GM12875 (cell line): Measurements from ENCODE around the gene FREM1.
"Not testable (repeated sequence)": the region's sequence is repeated elsewhere in the genome, so short reads cannot be mapped to it uniquely, and the experiment has no call there.

ENCODE experiments used
- H3K4me3 ChIP-seq: one replicate; pipeline ENCODE4 v1.5.1; 2011; ENCODE audit warnings: low read depth, low read length, control low read depth
- TF ChIP-seq, protein P1 (sequence below): IDR thresholded peaks from 2 replicates; pipeline ENCODE4 v1.5.1; 2011; ENCODE audit warnings: low read depth, mild to moderate bottlenecking, control low read depth, inconsistent platforms, low read length, moderate library complexity, borderline replicate concordance; ENCODE audit not compliant: insufficient read depth

Gene FREM1

DNA sequence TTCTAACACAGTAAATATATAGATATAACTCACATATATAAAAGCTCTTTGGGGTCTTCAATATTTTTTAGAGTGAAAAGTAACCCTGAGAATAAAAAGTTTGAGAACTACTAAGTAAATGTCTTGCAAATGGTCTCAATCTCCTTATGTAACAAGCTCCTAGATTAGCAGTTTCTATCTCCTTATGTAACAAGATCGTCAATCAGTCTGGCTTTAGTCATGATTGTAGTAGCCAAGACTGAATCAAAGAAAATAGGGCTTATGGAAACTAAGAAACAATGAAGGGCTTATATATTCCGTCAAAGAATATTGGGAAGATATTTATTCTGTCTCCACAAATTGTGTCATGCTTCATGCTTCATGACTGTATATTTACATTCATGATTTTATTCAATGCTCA is 22.4 kb upstream of the FREM1 start:
- no peak overlapping the region for H3K4me3 ChIP-seq

DNA sequence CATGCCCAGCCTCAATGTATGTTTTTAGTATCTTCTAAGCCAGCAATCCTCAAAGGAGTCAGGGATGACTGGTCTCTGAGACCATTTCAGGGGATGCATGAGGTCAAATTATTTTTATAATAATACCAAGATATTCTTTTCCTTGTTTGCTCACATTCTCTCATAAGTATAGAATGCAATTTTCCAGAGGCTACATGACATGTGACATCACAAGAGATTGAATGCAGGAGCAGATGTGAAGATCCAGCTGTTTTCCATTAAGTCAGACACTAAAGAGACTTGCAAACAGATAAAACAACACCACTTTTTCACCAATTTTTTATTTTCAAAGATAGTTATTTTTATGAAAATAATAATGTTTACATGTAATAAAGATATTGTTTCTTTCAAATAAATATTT is 22.0 kb upstream of the FREM1 start:
- H3K4me3 ChIP-seq = no peak overlapping the region
- TF ChIP-seq, protein P1, sequence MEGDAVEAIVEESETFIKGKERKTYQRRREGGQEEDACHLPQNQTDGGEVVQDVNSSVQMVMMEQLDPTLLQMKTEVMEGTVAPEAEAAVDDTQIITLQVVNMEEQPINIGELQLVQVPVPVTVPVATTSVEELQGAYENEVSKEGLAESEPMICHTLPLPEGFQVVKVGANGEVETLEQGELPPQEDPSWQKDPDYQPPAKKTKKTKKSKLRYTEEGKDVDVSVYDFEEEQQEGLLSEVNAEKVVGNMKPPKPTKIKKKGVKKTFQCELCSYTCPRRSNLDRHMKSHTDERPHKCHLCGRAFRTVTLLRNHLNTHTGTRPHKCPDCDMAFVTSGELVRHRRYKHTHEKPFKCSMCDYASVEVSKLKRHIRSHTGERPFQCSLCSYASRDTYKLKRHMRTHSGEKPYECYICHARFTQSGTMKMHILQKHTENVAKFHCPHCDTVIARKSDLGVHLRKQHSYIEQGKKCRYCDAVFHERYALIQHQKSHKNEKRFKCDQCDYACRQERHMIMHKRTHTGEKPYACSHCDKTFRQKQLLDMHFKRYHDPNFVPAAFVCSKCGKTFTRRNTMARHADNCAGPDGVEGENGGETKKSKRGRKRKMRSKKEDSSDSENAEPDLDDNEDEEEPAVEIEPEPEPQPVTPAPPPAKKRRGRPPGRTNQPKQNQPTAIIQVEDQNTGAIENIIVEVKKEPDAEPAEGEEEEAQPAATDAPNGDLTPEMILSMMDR = no peak

More for the DNA sequence above, 22.4 kb upstream of the FREM1 start:
- TF ChIP-seq, protein P1 = no peak

DNA sequence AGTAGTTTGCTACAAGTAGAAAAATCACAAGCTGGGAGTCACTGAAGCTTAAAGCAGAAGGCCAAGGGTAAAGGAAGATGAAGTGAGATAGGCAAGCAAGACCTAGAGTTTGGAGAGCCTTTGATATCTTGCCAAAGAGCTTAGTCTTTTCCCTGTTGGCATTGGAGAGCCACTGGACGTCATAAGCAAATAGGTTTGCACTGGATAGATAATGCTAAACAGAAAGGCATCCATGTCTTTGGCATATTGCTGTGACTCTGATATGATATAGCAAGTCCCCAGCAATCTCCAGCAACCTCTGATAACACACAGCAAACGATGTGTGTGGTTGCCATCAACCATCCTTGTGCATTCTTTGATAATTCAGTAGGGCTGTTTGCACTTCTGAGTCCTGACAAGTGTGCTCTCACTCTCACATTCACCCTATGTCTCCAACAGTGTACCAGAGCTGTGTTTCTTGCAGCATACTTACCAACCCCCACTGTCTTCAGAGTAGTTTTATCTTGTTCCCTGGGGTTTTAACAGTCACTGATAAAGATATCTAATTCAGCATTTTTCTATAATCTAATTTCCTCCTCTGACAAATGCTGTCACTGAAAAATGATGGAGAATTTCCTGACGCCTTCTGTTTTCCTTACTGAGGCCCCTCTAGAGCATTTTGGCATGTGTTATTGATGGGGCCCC is 16.9 kb upstream of the FREM1 start:
- TF ChIP-seq, protein P1 = no peak
- H3K4me3 ChIP-seq = no peak overlapping the region

DNA sequence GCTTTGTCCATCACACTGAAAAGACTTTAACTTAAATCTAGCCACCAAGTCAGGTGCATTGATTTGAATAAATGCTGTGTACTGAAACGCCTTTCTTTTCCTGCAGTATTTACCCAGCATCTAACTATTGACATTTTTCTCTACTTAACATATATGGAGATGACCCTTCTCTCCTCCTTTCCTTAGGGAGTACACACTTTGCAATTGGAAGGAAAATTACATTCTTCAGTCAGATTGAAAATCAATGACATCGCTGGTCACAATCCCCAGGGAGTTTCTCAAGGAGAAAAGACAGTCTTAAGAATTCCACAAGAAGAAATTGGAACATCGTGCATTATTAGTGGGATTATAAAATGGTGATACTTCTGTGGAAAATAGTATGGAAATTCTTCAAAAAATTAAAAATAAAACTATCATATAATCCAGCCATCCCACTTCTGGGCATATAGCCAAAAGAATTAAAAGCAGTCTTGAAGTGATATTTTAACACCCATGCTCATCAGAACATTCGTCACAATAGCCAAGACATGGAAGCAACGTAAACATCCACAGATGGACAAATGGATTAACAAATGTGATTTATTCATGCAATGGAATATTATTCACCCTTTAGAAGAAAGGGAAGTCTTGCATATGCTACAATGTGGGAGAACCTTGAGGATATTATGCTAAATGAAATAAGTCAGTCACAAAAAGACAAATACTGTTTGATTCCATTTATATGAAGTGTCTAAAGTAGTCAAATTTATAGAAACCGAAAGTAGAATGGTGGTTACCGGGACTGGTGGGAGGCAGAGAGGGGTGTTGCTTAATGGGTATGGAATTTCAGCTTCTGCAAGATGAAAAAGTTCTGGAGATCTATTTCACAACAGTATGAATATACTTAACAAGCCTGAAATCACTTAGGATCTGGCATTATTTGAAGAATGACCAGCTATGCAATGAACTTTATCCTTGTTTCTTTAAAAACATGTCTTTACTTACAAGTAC is 14.3 kb upstream of the FREM1 start:
- TF ChIP-seq, protein P1 = no peak
- H3K4me3 ChIP-seq = no peak overlapping the region

DNA sequence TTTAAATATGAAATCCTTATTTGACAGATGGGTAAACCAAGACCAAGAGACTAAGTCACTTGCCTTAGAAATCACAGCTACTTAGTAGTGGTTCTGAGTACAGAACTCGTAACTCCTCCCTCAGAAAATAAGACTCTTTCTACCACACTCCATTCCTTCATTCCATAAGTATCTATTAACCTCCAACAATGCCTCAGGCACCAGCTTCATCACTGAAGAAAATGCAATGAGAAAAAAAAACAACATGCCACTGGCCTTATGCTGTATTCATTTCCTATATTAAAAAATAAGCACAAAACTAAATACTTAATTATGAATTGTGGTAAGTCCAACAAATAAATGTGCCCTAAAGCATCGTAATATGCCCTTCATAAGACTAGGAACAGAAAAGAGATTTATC is 13.5 kb upstream of the FREM1 start:
- TF ChIP-seq, protein P1 = no peak

DNA sequence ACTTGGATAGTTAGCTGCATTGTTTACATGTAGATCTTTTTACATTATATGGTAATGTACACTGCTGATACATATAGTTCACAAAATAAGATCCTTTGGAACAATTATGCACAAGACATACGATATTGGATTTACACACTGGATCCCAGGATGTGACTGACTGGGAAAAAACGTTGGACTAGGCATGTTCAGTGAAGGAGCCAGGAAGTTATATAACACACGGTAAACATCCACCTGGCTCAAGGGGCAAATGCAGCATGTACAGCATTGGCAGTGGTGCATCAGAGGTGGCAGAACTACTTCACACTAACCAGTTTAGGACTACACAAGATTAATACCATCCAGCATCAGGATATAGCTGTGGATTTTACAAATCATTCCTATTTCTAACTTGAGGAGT is 10.6 kb upstream of the FREM1 start:
- not testable (repeated sequence) for H3K4me3 ChIP-seq

More for the DNA sequence above, 13.5 kb upstream of the FREM1 start:
- H3K4me3 ChIP-seq = no peak overlapping the region

DNA sequence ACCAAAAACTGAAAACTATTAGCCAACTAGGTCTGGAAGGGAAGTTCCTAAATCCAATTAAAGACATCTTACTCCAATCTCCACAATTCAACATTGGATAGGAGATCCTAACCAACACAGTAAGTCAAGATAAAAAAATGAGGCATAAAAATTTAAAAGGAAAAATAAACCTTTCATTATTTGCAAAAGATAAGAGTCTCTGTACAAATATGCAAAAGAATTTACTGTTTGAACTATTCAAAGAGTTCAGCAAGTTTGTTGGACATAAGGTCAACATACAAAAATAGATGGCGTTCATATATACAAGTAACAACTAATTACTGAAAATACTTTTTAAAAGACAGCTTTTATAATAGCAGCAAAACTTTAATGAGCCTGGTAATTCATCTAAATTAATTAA is 3.1 kb upstream of the FREM1 start:
- TF ChIP-seq, protein P1 = no peak

More for the DNA sequence above, 3.1 kb upstream of the FREM1 start:
- no peak overlapping the region for H3K4me3 ChIP-seq
